Adrenal gland (tissue), 12 donors: ENCODE results near the gene SYNE2. TPM values are rescaled to one million over a fixed set of nuclear protein-coding genes. Genes with fewer than 3 reads are reported as not detected.

Experiments
- DNase-seq, 7 donors: peaks; one replicate each; pipeline ENCODE4 v3.0.0-alpha.2; 2019 to 2020
- H3K27ac ChIP-seq, 5 donors: fragments of 200-600 bp; sonication (generic) in 4 of 5; 1 replicate in 3 of 5; 2 replicates in 2 of 5; pipeline versions ENCODE4 v1.5.1 to v1.8.0; 2016 to 2020; ENCODE audit warnings: mild to moderate bottlenecking in 1 of 5
- H3K27me3 ChIP-seq: fragments of 200-600 bp; 2 replicates; pipeline ENCODE4 v1.8.0; 2021
- H3K36me3 ChIP-seq, 2 donors: fragments of 200-600 bp; replicated peaks in 1 of 2; 1 replicate in 1 of 2; 2 replicates in 1 of 2; pipeline versions ENCODE4 v1.5.1 to v1.8.0; 2018 to 2022
- H3K4me1 ChIP-seq, 2 donors: fragments of 200-600 bp; replicated peaks in 1 of 2; 1 replicate in 1 of 2; 2 replicates in 1 of 2; pipeline versions ENCODE4 v1.5.1 to v1.8.0; 2018 to 2021
- H3K4me3 ChIP-seq, 4 donors: fragments of 200-600 bp; sonication (generic) in 3 of 4; one replicate each; pipeline ENCODE4 v1.5.1; 2016 to 2018
- H3K9me3 ChIP-seq, 3 donors: fragments of 200-600 bp; sonication (generic) in 1 of 3; replicated peaks in 1 of 3; 1 replicate in 2 of 3; 2 replicates in 1 of 3; pipeline versions ENCODE4 v1.5.1 to v1.8.0; 2016 to 2021
- CTCF ChIP-seq, 6 experiments: fragments of 450-650 bp in 4 of 6; fragments of 200-600 bp in 2 of 6; sonication (generic) in 1 of 6; IDR thresholded peaks; 1 replicate in 5 of 6; 2 replicates in 1 of 6; pipeline versions ENCODE4 v1.5.1 to v1.8.0; 2016 to 2021; ENCODE audit warnings: antibody characterized with exemption in 6 of 6, mild to moderate bottlenecking in 2 of 6, moderate library complexity in 1 of 6
- POLR2A ChIP-seq, 2 donors: fragments of 450-650 bp; IDR thresholded peaks; one replicate each; pipeline ENCODE4 v1.6.1; 2017; ENCODE audit warnings: antibody characterized with exemption in 2 of 2, mild to moderate bottlenecking in 2 of 2, moderate library complexity in 1 of 2
- WGBS, 4 donors: extraction: QIAGEN DNeasy Blood & Tissue Kit in 2 of 4; methylation state at CpG; one replicate each; pipeline versions ENCODE4 v1.1.5 to v1.1.7; 2013 to 2017; 5-methylcytosine and 5-hydroxymethylcytosine counted together
- intact Hi-C, 2 donors: fragments of 100-400 bp; cut with DNase I; formaldehyde crosslinking; loops; one replicate each; pipeline versions ENCODE4 v1.14.1 to v1.15.0; 2022 to 2023
- polyA plus RNA-seq, 3 donors: library from polyadenylated mRNA; stranded (reverse); fragments of 200-250 nt in 2 of 3; fragments of 350-450 nt in 1 of 3; fragmentation: Illumina TruSeq in 1 of 3; extraction: RNeasy Lipid Tissue Mini Kit (QIAGEN cat#74804) in 1 of 3; gene quantifications; one replicate each; pipeline ENCODE4 v1.2.3, GENCODE V29; 2013 to 2014
- total RNA-seq, 9 donors: library from RNA; depleted of rRNA in 4 of 9; stranded (reverse); fragments of >200 nt in 4 of 9; fragments of 120-200 nt in 1 of 9; fragmentation: NEBNext Ultra II Directional in 1 of 9; extraction: Animal tissue kit (Norgen Biotek cat#: 25700) in 1 of 9; gene quantifications; one replicate each; pipeline versions ENCODE4 v1.1.0 to v1.2.4, GENCODE V29; 2013 to 2023
- donor health status: healthy with polysubstance abuse.
- donor health status: Bipolar disorder and iron deficiency.
- donor health status: DM: yes; HTN: yes; CAD: no.
- donor health status: DM: no; HTN: no; CAD: no.
- donor health status: DM: no; HTN: no; CAD: no.
- donor health status: DM: yes; HTN: yes; CAD: no.

The SYNE2 gene
- total and polyA plus RNA-seq, 12 donors, result 21.4 to 140 (median 56.1) TPM

- Histone ChIP-seq H3K36me3 (no peaks in the 10 kb centered on the region), H3K27me3 (no peaks in the 10 kb centered on the region), H3K4me3 (no peak overlapping the region), H3K4me1 (no peaks in the 10 kb centered on the region), H3K9me3 (no peaks in the 10 kb centered on the region), H3K27ac (no peak overlapping the region)
- WGBS, 4 donors, result 58 to 66% (median 63%) methylated on average over 2 of the region's 2 CpGs
- intact Hi-C loops, result no loop called here
- DNase-seq, result peak in 1 of 7 donors; percentile 64
- TF ChIP-seq CTCF (IDR thresholded peaks at IDR 0.05) (no peak), POLR2A (IDR thresholded peaks at IDR 0.05) (no peak)
These were observed 211.6 kb downstream of the SYNE2 start for GRCh38 chr14:64064447-64064846.

GRCh38 chr14:64069634-64070359, 217.0 kb downstream of the SYNE2 start:
- Histone ChIP-seq H3K9me3 (no peaks in the 10 kb centered on the region), H3K36me3 (peaks cover 0 to 11% of the 10 kb centered on the region in 2 donors), H3K4me1 (peaks cover 0 to 4% of the 10 kb centered on the region in 2 donors), H3K27ac (no peak overlapping the region), H3K27me3 (no peaks in the 10 kb centered on the region), H3K4me3 (no peak overlapping the region)
- DNase-seq, result no peak
- intact Hi-C loops, result no loop called here
- 74 to 91% (median 84%) methylated on average over 5 of the region's 5 CpGs for WGBS, 4 donors
- TF ChIP-seq POLR2A (IDR thresholded peaks at IDR 0.05) (no peak), CTCF (IDR thresholded peaks at IDR 0.05) (no peak)

GRCh38 chr14:64074961-64075612, 222.3 kb downstream of the SYNE2 start:
- peak overlapping the region in 3 of 5 donors; percentile 53 to 59 (median 56) for H3K27ac ChIP-seq
- peaks cover 0 to 11% of the 10 kb centered on the region in 2 donors for H3K36me3 ChIP-seq
- intact Hi-C loops, result no loop called here
- TF ChIP-seq CTCF (IDR thresholded peaks at IDR 0.05), result no peak
- TF ChIP-seq POLR2A (IDR thresholded peaks at IDR 0.05), result no peak
- no peak overlapping the region for H3K4me3 ChIP-seq
- H3K4me1 ChIP-seq, result peaks cover 0 to 12% of the 10 kb centered on the region in 2 donors
- whole genome bisulfite sequencing, 4 donors, result 42 to 53% (median 48%) methylated on average over 2 of the region's 2 CpGs
- DNase-seq, result no peak
- H3K9me3 ChIP-seq, result no peaks in the 10 kb centered on the region
- H3K27me3 ChIP-seq, result no peaks in the 10 kb centered on the region

GRCh38 chr14:64075613-64076005, 222.8 kb downstream of the SYNE2 start:
- DNase-seq, result no peak
- intact Hi-C loops, result no loop called here
- H3K27me3 ChIP-seq, result no peaks in the 10 kb centered on the region
- peaks cover 0 to 12% of the 10 kb centered on the region in 2 donors for H3K4me1 ChIP-seq
- WGBS, 4 donors, result 79 to 88% (median 83%) methylated on average over 1 of the region's 1 CpG
- no peak overlapping the region for H3K4me3 ChIP-seq
- H3K9me3 ChIP-seq, result no peaks in the 10 kb centered on the region
- peak overlapping the region in 2 of 5 donors; percentile 56 to 59 for H3K27ac ChIP-seq
- TF ChIP-seq POLR2A (IDR thresholded peaks at IDR 0.05) (no peak), CTCF (IDR thresholded peaks at IDR 0.05) (no peak)
- peaks cover 0 to 9% of the 10 kb centered on the region in 2 donors for H3K36me3 ChIP-seq
